Fibroblast of lung (primary cell): ENCODE measurements around the gene KCNT1. TPM values are rescaled to one million over a fixed set of nuclear protein-coding genes. Genes with fewer than 3 reads are reported as not detected.

ENCODE experiments used
- DNase-seq, 2 donors: peaks; one replicate each; pipeline versions ENCODE4 v3.0.0 to v3.0.0-alpha.2; 2010; ENCODE audit warnings: low read depth in 2 of 2
- H2AFZ ChIP-seq: 2 replicates; pipeline ENCODE4 v1.5.1; 2012; ENCODE audit warnings: low read length, control low read depth, inconsistent platforms
- H3K27ac ChIP-seq: 2 replicates; pipeline ENCODE4 v1.5.1; 2011; ENCODE audit warnings: low read length, control low read depth; ENCODE audit not compliant: insufficient read depth
- H3K27me3 ChIP-seq: 2 replicates; pipeline ENCODE4 v1.5.1; 2011; ENCODE audit warnings: mild to moderate bottlenecking, low read length; ENCODE audit not compliant: control insufficient read depth, insufficient read depth
- H3K36me3 ChIP-seq: 2 replicates; pipeline ENCODE4 v1.5.1; 2011; ENCODE audit warnings: low read length; ENCODE audit not compliant: control insufficient read depth, insufficient read depth
- H3K4me1 ChIP-seq: 2 replicates; pipeline ENCODE4 v1.5.1; 2011; ENCODE audit warnings: low read length; ENCODE audit not compliant: control insufficient read depth, insufficient read depth; ENCODE audit errors: extremely low read depth
- H3K4me2 ChIP-seq: 2 replicates; pipeline ENCODE4 v1.5.1; 2011; ENCODE audit warnings: low read length, control low read depth; ENCODE audit not compliant: insufficient read depth; ENCODE audit errors: extremely low read depth
- H3K4me3 ChIP-seq, 4 experiments: fragments of 200-600 bp in 1 of 4; sonication (generic) in 1 of 4; replicated peaks in 1 of 4; 2 replicates each; pipeline ENCODE4 v1.5.1; 2011 to 2016; ENCODE audit warnings: low read length in 4 of 4, low read depth in 3 of 4, mild to moderate bottlenecking in 3 of 4, control low read depth in 2 of 4, inconsistent platforms in 1 of 4, mixed read lengths in 1 of 4; ENCODE audit not compliant: insufficient read depth in 1 of 4; ENCODE audit errors: control extremely low read depth in 1 of 4
- H3K79me2 ChIP-seq: 2 replicates; pipeline ENCODE4 v1.5.1; 2012; ENCODE audit warnings: mild to moderate bottlenecking, low read length, inconsistent platforms; ENCODE audit not compliant: control insufficient read depth, insufficient read depth
- H3K9ac ChIP-seq: 2 replicates; pipeline ENCODE4 v1.5.1; 2011; ENCODE audit warnings: mild to moderate bottlenecking, low read length, control low read depth; ENCODE audit not compliant: insufficient read depth
- H3K9me3 ChIP-seq: 2 replicates; pipeline ENCODE4 v1.5.1; 2012; ENCODE audit warnings: low read depth, low read length; ENCODE audit not compliant: control insufficient read depth, insufficient read depth
- H4K20me1 ChIP-seq: 2 replicates; pipeline ENCODE4 v1.5.1; 2011; ENCODE audit warnings: low read length; ENCODE audit not compliant: control insufficient read depth, insufficient read depth; ENCODE audit errors: extremely low read depth
- EZH2 ChIP-seq: IDR thresholded peaks from 2 replicates; pipeline ENCODE4 v1.5.1; 2012; ENCODE audit warnings: low read length, control low read depth, mild to moderate bottlenecking; ENCODE audit errors: missing control alignments
- polyA plus RNA-seq, 2 donors: library from polyadenylated mRNA; depleted of rRNA in 1 of 2; stranded (reverse) in 1 of 2; unstranded in 1 of 2; fragments of >200 nt; gene quantifications; 2 replicates each; pipeline ENCODE4 v1.2.1, GENCODE V29; 2011 to 2012; ENCODE audit warnings: missing spikeins in 1 of 2
- total RNA-seq: library from RNA; depleted of rRNA; stranded (reverse); fragments of >200 nt; gene quantifications from 2 replicates; pipeline ENCODE4 v1.2.1, GENCODE V29; 2014
- TF ChIP-seq, protein P1 (sequence below), 2 donors: IDR thresholded peaks in 1 of 2; conservative IDR thresholded peaks in 1 of 2; 1 replicate in 1 of 2; 2 replicates in 1 of 2; pipeline ENCODE4 v1.5.1; 2011 to 2012; ENCODE audit warnings: low read length in 2 of 2, control low read depth in 1 of 2, inconsistent platforms in 1 of 2, low read depth in 1 of 2, mild to moderate bottlenecking in 1 of 2

The KCNT1 gene
- total and polyA plus RNA-seq, 2 donors (not counting 1 experiment from before 2014, with no cell fraction given), result not detected

GRCh38 chr9:135814421-135815095 lies 112.6 kb downstream of the KCNT1 start:
- Histone ChIP-seq H3K79me2 (no peaks in the 10 kb centered on the region), H3K27ac (no peak overlapping the region), H3K9me3 (no peaks in the 10 kb centered on the region), H3K27me3 (no peaks in the 10 kb centered on the region), H3K36me3 (peaks cover 14% of the 10 kb centered on the region), H2AFZ (no peak overlapping the region), H3K9ac (no peak overlapping the region), H3K4me2 (no peak overlapping the region), H3K4me3 (no peak overlapping the region), H3K4me1 (no peaks in the 10 kb centered on the region), H4K20me1 (no peaks in the 10 kb centered on the region)
- DNase-seq, result no peak
- no peak for TF ChIP-seq EZH2
- TF ChIP-seq, protein P1, sequence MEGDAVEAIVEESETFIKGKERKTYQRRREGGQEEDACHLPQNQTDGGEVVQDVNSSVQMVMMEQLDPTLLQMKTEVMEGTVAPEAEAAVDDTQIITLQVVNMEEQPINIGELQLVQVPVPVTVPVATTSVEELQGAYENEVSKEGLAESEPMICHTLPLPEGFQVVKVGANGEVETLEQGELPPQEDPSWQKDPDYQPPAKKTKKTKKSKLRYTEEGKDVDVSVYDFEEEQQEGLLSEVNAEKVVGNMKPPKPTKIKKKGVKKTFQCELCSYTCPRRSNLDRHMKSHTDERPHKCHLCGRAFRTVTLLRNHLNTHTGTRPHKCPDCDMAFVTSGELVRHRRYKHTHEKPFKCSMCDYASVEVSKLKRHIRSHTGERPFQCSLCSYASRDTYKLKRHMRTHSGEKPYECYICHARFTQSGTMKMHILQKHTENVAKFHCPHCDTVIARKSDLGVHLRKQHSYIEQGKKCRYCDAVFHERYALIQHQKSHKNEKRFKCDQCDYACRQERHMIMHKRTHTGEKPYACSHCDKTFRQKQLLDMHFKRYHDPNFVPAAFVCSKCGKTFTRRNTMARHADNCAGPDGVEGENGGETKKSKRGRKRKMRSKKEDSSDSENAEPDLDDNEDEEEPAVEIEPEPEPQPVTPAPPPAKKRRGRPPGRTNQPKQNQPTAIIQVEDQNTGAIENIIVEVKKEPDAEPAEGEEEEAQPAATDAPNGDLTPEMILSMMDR (conservative IDR thresholded peaks at IDR 0.05 in 1 of 2, IDR thresholded peaks at IDR 0.05 in 1 of 2; ENCODE audit: low read depth in 1 of 2, low read length in 2 of 2), result no peak

DNA sequence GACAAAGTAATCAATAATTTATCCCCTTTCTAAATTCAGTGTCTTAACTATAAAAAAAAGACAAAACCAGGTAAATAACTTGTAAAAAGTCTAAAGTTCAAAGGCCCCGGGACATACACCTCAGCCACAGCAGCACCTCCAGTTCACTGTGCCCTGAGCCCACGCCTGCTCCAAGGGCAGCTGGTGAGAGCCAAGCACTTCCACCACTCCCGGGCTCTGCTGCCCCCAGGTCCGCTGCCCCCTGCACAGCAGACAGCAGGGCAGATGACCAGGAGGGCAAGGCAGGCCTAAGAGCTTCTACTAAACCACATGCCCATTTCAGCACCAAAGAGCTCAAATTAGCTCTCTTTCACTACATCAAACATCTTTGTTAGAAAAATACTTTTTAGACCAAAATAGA lies 113.4 kb downstream of the KCNT1 start:
- Histone ChIP-seq H4K20me1 (no peaks in the 10 kb centered on the region), H2AFZ (no peak overlapping the region), H3K4me3 (no peak overlapping the region), H3K9me3 (no peaks in the 10 kb centered on the region), H3K27me3 (no peaks in the 10 kb centered on the region), H3K79me2 (no peaks in the 10 kb centered on the region), H3K27ac (no peak overlapping the region), H3K9ac (no peak overlapping the region), H3K36me3 (peaks cover 14% of the 10 kb centered on the region), H3K4me1 (no peaks in the 10 kb centered on the region), H3K4me2 (no peak overlapping the region)
- DNase-seq, result no peak
- no peak for TF ChIP-seq EZH2
- TF ChIP-seq, protein P1 (conservative IDR thresholded peaks at IDR 0.05 in 1 of 2, IDR thresholded peaks at IDR 0.05 in 1 of 2; ENCODE audit: low read depth in 1 of 2, low read length in 2 of 2), result no peak

GRCh38 chr9:135815830-135816650 lies 114.1 kb downstream of the KCNT1 start:
- Histone ChIP-seq H3K9me3 (no peaks in the 10 kb centered on the region), H4K20me1 (no peaks in the 10 kb centered on the region), H3K4me3 (no peak overlapping the region), H3K9ac (no peak overlapping the region), H3K27me3 (no peaks in the 10 kb centered on the region), H2AFZ (no peak overlapping the region), H3K36me3 (peaks cover 14% of the 10 kb centered on the region), H3K4me1 (no peaks in the 10 kb centered on the region), H3K27ac (no peak overlapping the region), H3K79me2 (no peaks in the 10 kb centered on the region), H3K4me2 (no peak overlapping the region)
- TF ChIP-seq, protein P1 (conservative IDR thresholded peaks at IDR 0.05 in 1 of 2, IDR thresholded peaks at IDR 0.05 in 1 of 2; ENCODE audit: low read depth in 1 of 2, low read length in 2 of 2), result no peak
- TF ChIP-seq EZH2, result no peak
- no peak for DNase-seq
